Dermis blood vessel endothelial cell (primary cell): ENCODE results near the gene RPS16. TPM values are rescaled to one million over a fixed set of nuclear protein-coding genes. Genes with fewer than 3 reads are reported as not detected.
A peak's percentile ranks its signal among the peaks of the same experiment; 100 is the strongest.

ENCODE experiments used
- DNase-seq: peaks from one replicate; pipeline ENCODE4 v3.0.0; 2010
- total RNA-seq: library from RNA; depleted of rRNA; stranded (reverse); fragments of >200 nt; gene quantifications from 2 replicates; pipeline ENCODE4 v1.2.3, GENCODE V29; 2014

The RPS16 gene
- total RNA-seq, 1 donor from 2014 or later: 115 TPM

- DNase-seq: no peak
These were observed 16.7 kb downstream of the RPS16 start for GRCh38 chr19:39419003-39419402.

DNA sequence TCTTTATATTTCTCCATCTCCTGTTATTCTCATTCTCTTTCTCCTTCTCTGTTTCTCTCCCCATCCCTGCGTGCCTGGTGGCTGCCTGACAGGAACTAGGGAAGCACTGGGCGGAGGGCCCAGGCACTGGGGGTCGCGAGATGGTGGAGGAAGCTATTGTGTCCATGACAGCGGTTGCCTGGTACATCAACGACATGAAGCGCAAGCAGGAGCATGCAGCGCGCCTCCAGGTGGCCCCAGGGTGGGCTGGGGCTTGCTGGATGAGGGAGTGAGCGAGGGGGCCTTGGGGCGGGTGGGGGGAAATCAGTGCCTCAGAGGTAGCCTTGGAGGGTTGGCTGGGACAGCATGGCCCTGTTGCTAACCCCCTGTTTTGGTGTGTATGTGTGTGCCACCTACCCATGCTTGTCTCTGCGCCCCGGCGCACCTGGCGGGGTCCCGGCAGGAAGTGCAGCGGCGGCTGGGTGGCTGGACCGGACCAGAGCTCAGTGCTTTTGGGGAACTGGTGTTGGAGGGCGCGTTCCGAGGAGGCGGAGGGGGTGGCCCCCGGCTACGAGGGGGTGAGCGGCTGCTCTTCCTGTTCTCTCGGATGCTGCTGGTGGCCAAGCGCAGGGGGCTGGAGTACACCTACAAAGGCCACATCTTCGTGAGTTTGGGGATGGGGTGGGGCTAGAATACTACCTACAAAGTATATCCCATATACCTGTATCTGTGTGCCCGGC is 18.1 kb downstream of the RPS16 start:
- DNase-seq: no peak

DNA sequence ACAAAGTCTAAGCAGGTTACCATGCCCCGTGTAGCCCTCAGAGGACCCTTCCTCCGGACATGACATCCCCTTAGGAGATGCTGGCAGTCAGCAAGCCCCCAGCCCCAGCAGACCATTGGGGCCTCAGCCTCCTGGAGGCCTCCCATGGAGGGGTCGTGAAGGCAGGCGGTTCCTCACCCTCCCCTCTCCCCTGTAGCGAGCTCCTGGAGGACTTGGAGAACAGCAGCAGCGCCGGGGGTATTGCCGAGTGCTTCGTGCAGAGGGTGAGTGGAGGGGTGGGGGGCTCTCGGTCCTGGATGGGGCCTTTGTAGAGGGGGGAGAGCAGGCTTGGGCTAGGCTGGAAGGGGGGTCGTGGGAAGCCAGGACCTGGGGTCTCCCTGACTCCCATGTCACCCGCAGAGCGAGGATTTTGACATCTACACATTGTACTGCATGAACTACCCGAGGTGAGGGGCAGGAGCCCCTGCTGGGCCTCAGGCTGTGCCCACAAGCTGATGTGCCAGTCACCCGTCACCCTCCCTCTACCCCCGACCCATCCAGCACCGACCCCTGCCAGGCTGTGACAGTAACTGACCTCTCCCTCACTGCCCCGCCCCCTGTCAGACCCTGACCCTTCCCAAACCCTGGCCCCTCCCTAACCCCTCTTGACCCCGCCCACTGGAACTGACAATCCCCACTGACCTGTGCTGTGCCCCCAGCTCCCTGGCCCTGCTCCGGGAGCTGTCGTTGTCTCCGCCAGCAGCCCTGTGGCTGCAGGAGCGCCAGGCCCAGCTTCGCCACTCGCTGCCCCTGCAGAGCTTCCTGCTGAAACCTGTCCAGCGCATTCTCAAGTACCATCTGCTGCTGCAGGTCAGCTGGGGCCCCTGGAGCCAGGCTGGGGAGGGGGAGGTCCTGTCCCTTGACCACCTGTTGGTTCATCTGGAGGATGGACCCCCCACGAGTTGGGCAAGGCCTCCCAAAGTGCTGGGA is 19.3 kb downstream of the RPS16 start:
- DNase-seq: no peak

DNA sequence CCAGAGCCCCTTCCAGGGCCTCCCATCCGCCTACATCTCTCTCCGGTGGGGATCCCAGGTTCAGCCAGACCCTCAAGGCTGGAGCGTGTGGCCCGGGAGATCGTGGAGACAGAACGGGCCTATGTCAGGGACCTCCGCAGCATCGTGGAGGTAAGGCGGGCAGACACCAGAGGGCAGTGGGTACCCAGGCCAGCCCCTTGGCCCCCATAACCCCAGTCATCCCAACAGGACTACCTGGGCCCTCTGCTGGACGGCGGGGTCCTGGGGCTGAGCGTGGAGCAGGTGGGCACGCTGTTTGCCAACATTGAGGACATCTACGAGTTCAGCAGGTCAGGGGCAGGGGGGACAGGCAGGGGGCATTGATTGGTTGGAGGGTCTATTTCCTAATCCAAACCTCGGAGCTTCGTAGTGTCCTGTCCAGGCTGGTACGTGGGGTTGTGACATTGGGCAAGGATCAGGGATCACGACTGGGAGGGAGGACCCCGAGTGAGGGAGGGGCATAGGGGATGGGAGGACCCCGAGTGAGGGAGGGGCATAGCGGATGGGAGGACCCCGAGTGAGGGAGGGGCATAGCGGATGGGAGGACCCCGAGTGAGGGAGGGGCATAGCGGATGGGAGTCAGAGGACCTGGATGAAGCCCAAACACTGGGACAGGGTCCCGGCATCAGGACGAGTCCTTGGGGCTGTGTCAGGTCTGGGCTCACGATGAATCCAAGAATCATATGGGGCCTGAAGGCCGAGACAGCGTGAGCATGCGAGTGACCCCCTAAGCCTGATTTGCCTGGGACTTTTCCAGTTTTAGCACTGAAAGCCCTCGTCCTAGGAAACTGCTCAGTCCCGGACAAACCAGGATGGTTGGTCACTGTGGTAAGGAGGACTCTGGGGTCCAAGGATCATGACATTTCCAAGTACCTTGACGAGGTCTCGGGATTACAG is 20.4 kb downstream of the RPS16 start:
- no peak for DNase-seq

DNA sequence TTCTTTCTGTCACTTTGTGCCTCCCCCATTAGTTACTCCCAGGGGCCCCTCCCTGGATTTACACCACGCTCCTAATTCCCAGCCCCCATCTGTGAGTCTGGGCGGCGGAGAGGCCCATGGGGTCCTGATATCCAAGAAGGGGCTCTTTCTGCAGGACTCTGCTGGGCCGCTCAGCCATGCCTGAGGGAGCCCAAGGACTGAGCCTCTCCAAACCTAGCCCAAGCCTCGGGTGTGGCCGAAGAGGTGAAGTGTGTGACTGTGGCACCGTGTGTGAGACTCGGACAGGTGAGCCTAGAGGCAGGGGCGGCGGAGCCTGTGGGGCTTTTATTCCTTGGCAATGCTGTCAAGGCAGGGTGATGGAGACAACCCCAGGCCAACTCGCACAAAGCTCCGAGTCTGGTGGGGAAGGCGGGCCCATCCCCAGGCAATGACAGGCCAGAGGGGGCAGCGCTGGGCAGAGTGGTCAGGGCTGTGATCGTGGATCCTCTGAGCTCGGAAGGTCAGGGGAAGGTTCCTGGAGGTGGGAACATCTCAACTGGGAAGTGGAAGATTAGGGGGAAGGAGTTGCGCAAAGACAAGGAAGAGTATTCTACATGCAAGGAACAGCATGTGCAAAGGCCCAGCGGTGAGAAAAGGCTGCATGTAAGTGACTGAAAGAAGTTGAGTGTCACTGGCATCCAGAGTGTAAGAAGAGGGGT is 21.7 kb downstream of the RPS16 start:
- DNase-seq: peak; percentile 63

DNA sequence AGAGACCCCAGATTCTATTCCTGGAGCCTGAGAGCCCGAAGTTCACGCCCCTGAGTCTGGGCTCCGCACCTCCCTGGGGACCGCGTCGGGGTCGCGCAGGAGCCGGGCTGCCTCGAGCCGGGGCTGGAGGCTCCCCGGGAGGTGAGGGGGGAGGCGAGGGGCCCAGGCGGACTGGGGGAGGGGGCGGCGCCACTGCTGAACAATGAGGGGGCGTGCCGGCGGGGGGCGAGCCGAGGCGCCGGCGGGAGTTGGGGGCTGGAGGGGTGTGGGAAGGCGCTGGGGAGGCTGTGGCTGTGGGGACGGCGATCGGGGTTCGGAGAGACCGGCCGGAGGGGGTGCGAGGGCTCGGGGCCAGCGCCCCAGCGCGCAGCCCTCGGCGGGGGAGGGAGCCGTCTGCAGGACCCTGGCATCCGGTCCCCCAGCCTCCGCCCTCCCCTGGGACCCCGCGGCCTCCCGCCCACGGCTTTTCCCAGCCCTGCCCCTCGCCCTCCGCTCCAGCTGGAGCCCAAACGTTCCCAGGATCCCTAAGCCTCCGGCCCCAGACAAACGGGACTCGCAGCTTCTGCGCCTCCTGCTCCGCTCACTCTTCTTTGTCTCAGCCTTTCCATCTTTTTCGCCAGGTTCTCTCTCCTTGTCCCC is 22.4 kb downstream of the RPS16 start:
- peak; percentile 75 for DNase-seq

DNA sequence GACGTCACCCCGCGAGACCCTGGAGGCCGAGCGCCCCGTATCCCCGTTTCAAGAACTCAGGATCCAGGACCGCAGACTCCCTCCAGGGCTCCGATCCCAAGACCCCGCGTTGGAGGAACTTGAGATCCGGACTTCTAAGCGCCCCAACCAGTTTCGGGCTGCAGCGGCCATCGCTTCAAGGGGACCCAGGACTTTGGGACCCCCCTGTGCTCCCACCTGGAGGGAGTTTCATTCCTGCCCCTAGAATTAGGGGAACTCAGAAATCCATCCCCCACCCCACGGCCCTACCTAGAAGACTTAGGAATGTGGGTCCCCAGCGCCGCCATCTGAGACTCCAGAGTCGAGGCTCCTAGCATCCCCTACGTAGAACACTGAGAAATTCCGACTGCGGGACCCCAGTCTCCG is 22.9 kb downstream of the RPS16 start:
- DNase-seq: no peak

DNA sequence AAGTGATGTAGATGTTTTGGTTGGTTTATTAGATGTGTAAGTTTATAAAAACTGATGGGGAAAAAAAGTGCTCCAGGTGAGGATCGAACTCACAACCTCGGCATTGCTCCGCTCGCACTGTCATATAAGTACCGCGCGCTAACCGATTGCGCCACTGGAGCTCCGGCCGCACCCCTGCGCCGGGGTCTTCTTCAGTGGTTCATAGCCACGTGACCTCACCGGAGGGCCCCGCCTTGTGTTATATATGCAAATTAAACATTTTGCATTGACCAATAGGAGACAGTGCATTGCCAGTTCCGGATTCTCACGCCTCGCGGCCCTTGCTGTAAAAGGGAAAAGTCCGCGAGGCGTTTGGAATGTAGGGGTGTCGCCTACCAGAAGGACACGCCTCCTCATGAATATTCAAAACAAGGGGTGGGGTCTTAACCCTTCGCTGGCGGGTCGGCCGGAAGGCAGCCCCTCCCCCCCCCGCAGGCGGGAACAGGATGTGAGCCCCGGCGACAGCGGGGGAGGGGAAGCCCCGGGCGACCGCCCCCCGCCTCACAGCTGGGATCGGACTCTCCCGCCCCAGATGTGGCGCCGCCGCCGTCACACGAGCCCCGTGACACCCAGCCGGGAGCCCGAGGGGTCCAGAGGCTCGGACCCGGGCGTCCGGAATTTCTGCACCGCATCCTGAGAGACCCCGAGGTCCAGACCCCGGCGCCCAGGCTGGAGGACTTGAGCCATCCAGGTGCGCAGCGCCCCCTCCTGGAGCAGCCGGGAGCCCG is 23.5 kb downstream of the RPS16 start, which contains the start of gene PLEKHG2:
Gene PLEKHG2, plus strand, starts transcription at position 570 of the 767 bp plus-strand sequence. CDS start 1,418 bp downstream, outside the sequence.
- DNase-seq: peak; percentile 99

DNA sequence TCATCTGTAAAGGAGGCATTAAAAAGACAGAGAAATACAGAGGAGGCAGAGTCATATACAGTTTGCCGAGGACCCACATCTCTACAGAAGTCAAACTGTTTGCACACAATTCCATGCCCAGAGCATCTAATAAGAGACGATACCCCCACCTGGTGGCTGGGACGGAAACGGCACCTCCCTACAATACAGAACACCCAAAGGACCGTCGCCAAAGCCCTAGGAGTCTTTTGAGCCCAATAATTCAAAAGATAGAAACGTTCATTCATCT is 24.0 kb downstream of the RPS16 start:
- DNase-seq: peak; percentile 92

DNA sequence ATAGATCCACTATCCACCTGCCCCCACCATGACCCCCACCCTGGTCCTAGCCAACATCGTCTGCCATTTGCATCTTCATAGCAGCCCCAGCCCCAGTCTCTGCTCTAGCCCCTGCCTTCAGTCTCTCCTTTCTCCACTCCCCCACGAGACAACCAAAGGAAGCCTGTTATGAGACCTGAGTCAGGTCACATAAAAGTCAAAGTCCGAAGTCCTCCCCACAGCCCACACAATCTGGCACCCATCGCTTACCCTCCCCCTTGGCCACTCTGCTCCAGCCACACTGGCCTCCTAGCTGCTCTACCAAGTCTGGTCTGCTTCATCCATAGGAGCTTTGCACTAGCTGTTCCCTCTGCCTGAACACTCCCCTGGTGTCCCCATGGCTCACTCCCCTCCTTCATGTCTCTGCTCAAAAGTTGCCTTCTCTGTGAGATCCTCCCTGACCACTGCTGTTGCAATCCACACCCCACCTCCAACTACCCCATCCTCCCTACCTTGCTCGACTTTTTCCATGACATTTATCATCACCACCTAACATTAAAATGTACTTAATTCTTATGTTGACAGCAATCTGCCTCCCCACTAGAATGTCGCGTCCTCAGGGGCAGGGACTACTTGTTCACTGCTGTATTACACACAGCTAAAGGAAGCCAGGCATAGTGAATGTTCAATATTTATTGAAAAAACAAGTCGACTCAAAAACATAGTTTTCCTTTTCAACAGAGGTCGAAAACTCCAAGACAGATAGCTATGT is 24.5 kb downstream of the RPS16 start:
- peak; percentile 51 for DNase-seq

DNA sequence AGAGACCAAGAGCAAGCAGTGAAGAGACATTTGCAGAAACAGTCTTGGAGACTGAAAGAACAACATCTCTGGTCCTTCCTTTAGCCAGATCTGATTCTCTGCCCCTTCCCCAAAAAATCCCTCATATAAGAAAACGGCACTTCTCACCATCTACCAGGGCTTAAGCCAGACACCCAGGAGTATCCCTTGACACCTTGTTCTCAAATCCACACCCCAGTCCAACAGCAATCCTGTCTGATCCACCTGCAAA is 25.0 kb downstream of the RPS16 start:
- no peak for DNase-seq

- no peak for DNase-seq
These were observed 25.5 kb downstream of the RPS16 start for GRCh38 chr19:39410017-39410830.

- peak; percentile 77 for DNase-seq
These were observed 26.3 kb downstream of the RPS16 start for GRCh38 chr19:39409208-39410016.

- peak; percentile 37 for DNase-seq
These were observed 27.1 kb downstream of the RPS16 start for GRCh38 chr19:39408392-39409207.

- peak; percentile 33 for DNase-seq
These were observed 27.9 kb downstream of the RPS16 start for GRCh38 chr19:39407660-39408391.

- no peak for DNase-seq
These were observed 28.4 kb downstream of the RPS16 start for GRCh38 chr19:39407410-39407659.
